PC-3 (cell line): Measurements from ENCODE around the gene CTNND2.

ENCODE experiments used
- EZH2 ChIP-seq: fragments of 300-600 bp; sonication (generic); IDR thresholded peaks from one replicate; pipeline ENCODE4 v1.6.1; 2017; ENCODE audit warnings: antibody characterized with exemption, mild to moderate bottlenecking, low read length; ENCODE audit not compliant: unreplicated experiment
- TF ChIP-seq, protein P1 (sequence below): fragments of 300-600 bp; sonication (generic); conservative IDR thresholded peaks from 2 replicates; pipeline ENCODE4 v1.5.1; 2017; ENCODE audit warnings: antibody characterized with exemption, low read depth, mild to moderate bottlenecking, low read length

DNA sequence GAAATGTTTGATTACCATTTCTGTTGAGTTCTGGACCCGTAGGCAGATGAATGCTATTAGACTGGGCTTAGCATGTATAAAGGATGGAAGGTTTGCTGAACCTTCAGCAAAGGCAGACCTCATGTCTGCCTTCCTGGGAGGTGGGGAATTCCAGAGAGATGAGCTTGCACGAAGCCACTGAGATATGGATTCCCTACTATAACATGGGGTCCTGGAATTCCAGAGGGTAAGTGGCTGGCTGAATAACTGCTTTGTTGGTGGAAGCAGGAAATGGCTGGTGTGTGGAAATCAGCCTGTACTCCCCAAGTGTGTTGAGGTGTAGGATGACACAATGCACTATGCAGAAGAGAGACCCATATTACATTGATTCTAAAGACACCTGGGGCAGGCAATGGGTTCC is 526.4 kb downstream of the CTNND2 start:
- TF ChIP-seq, protein P1, sequence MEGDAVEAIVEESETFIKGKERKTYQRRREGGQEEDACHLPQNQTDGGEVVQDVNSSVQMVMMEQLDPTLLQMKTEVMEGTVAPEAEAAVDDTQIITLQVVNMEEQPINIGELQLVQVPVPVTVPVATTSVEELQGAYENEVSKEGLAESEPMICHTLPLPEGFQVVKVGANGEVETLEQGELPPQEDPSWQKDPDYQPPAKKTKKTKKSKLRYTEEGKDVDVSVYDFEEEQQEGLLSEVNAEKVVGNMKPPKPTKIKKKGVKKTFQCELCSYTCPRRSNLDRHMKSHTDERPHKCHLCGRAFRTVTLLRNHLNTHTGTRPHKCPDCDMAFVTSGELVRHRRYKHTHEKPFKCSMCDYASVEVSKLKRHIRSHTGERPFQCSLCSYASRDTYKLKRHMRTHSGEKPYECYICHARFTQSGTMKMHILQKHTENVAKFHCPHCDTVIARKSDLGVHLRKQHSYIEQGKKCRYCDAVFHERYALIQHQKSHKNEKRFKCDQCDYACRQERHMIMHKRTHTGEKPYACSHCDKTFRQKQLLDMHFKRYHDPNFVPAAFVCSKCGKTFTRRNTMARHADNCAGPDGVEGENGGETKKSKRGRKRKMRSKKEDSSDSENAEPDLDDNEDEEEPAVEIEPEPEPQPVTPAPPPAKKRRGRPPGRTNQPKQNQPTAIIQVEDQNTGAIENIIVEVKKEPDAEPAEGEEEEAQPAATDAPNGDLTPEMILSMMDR = no peak
- no peak for TF ChIP-seq EZH2
